Esophagus squamous epithelium (tissue), 5 donors: ENCODE results near the gene CDK10. TPM values are rescaled to one million over a fixed set of nuclear protein-coding genes. Genes with fewer than 3 reads are reported as not detected.
A peak's percentile ranks its signal among the peaks of the same experiment; 100 is the strongest.

ENCODE experiments used
- DNase-seq: peaks from one replicate; lab custom pipeline; 2025; lab: John Stamatoyannopoulos, UW
- H3K27ac ChIP-seq, 4 donors: fragments of 200-600 bp; sonication (generic); one replicate each; pipeline ENCODE4 v1.5.1; 2016 to 2019; ENCODE audit warnings: mild to moderate bottlenecking in 1 of 4
- H3K27me3 ChIP-seq, 4 donors: fragments of 200-600 bp; sonication (generic); 1 replicate in 3 of 4; 2 replicates in 1 of 4; pipeline versions ENCODE4 v1.5.1 to v1.6.0; 2017 to 2021; ENCODE audit warnings: antibody characterized with exemption in 1 of 4
- H3K36me3 ChIP-seq, 3 donors: fragments of 200-600 bp; sonication (generic); one replicate each; pipeline ENCODE4 v1.5.1; 2016 to 2019
- H3K4me1 ChIP-seq, 3 donors: fragments of 200-600 bp; sonication (generic); one replicate each; pipeline ENCODE4 v1.5.1; 2017 to 2019
- H3K4me3 ChIP-seq, 4 donors: fragments of 200-600 bp; sonication (generic); 1 replicate in 3 of 4; 2 replicates in 1 of 4; pipeline ENCODE4 v1.5.1; 2016 to 2019; ENCODE audit warnings: mild to moderate bottlenecking in 2 of 4, moderate library complexity in 1 of 4
- H3K9me3 ChIP-seq, 3 donors: fragments of 200-600 bp; sonication (generic); one replicate each; pipeline ENCODE4 v1.5.1; 2016 to 2019
- POLR2A ChIP-seq, 4 donors: fragments of 450-650 bp; IDR thresholded peaks; one replicate each; pipeline ENCODE4 v1.6.1; 2017; ENCODE audit warnings: antibody characterized with exemption in 4 of 4, mild to moderate bottlenecking in 4 of 4, moderate library complexity in 3 of 4
- WGBS, 2 donors: methylation state at CpG; one replicate each; pipeline ENCODE4 v1.1.5; 2018; 5-methylcytosine and 5-hydroxymethylcytosine counted together
- intact Hi-C: fragments of 100-400 bp; cut with DNase I; formaldehyde crosslinking; loops from one replicate; pipeline ENCODE4 v1.15.0; 2022
- total RNA-seq, 4 donors: library from RNA; depleted of rRNA; stranded (reverse); fragments of >200 nt; gene quantifications; one replicate each; pipeline ENCODE4 v1.1.0, GENCODE V29; 2016
- TF ChIP-seq, protein P1 (sequence below), 6 experiments: fragments of 450-650 bp in 4 of 6; fragments of 200-600 bp in 2 of 6; sonication (generic) in 2 of 6; IDR thresholded peaks; one replicate each; pipeline ENCODE4 v1.5.1; 2016 to 2019; ENCODE audit warnings: antibody characterized with exemption in 6 of 6, mild to moderate bottlenecking in 4 of 6, moderate library complexity in 4 of 6
- donor health status: DM: yes; HTN: yes; CAD: no.

Gene CDK10
- total RNA-seq, 4 donors from 2014 or later = 21.6 to 45.0 (median 39.3) TPM

- Histone ChIP-seq H3K27ac (peak within 1 kb of the TSS; percentile 87 to 99 (median 96)), H3K9me3 (no peaks in the 10 kb centered on the region), H3K27me3 (no peaks in the 10 kb centered on the region), H3K4me1 (peaks cover 35 to 70% (median 36%) of the 10 kb centered on the region in 3 donors), H3K36me3 (peaks cover 0 to 42% (median 12%) of the 10 kb centered on the region in 3 donors), H3K4me3 (peak within 1 kb of the TSS; percentile 58 to 96 (median 84))
- no CpG with 5 or more reads among the region's 103 CpGs for WGBS, 2 donors
- DNase-seq = no peak
- intact Hi-C loops = no loop called here
- TF ChIP-seq, protein P1, sequence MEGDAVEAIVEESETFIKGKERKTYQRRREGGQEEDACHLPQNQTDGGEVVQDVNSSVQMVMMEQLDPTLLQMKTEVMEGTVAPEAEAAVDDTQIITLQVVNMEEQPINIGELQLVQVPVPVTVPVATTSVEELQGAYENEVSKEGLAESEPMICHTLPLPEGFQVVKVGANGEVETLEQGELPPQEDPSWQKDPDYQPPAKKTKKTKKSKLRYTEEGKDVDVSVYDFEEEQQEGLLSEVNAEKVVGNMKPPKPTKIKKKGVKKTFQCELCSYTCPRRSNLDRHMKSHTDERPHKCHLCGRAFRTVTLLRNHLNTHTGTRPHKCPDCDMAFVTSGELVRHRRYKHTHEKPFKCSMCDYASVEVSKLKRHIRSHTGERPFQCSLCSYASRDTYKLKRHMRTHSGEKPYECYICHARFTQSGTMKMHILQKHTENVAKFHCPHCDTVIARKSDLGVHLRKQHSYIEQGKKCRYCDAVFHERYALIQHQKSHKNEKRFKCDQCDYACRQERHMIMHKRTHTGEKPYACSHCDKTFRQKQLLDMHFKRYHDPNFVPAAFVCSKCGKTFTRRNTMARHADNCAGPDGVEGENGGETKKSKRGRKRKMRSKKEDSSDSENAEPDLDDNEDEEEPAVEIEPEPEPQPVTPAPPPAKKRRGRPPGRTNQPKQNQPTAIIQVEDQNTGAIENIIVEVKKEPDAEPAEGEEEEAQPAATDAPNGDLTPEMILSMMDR (IDR thresholded peaks at IDR 0.05) = peak in 1 of 6 experiments; percentile 2
- peak in 2 of 4 donors; percentile 53 to 73 for TF ChIP-seq POLR2A (IDR thresholded peaks at IDR 0.05)
Measured at GRCh38 chr16:89720813-89721545, 34.5 kb downstream of the CDK10 start, which contains the start of the genes VPS9D1 and ZNF276. TSS of gene VPS9D1 (minus strand) at chr16:89720898. CDS start at chr16:89720861, 37 bp downstream. TSS of gene ZNF276 (plus strand) at chr16:89721537. CDS start at chr16:89721641, 104 bp downstream.

DNA sequence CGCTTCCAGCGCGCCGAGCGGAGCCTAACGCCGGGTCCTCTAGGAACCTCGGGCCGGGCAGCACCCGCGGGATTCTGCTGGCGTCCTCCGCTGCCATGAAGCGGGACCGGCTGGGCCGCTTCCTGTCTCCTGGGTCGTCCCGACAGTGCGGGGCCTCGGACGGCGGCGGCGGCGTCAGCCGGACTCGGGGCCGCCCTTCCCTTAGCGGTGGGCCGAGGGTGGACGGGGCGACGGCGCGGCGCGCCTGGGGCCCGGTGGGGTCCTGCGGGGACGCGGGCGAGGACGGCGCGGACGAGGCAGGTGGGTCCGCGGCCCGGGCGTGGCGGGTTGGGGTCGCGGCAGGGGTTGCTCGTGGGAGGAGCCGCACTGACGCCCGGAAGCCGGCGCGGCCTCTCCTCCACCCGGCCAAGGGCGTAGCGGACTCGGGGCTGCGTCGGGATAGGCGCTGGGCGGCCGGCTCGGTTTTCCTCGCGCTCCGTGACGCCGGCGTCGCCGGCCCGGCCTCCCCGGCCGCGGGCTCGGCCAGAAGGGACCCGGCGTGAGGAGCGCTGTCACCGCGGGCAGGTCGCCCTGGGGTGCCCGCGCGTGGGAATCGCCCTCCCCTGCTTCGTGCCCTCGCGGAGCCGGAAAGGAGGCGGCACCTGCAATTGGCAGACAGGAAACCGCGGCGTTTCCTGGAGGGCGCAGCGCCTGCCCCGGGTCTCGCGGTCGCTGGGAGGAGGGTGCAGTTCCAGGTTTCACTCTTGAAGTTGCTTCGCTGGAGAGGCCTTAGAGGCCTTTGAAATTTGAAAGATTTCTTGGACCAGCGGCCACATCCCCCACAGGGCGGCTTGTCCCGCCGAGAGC lies 35.3 kb downstream of the CDK10 start:
- Histone ChIP-seq H3K27me3 (no peaks in the 10 kb centered on the region), H3K27ac (peak overlapping the region; percentile 87 to 99 (median 96)), H3K36me3 (peaks cover 0 to 44% (median 16%) of the 10 kb centered on the region in 3 donors), H3K9me3 (no peaks in the 10 kb centered on the region), H3K4me3 (peak overlapping the region; percentile 58 to 96 (median 84)), H3K4me1 (peaks cover 35 to 77% (median 36%) of the 10 kb centered on the region in 3 donors)
- TF ChIP-seq, protein P1 (IDR thresholded peaks at IDR 0.05) = no peak
- TF ChIP-seq POLR2A (IDR thresholded peaks at IDR 0.05) = peak in 1 of 4 donors; percentile 3
- no CpG with 5 or more reads among the region's 112 CpGs for WGBS, 2 donors
- DNase-seq = no peak
- intact Hi-C loops = no loop called here

- intact Hi-C loops = no loop called here
- Histone ChIP-seq H3K27ac (peak overlapping the region; percentile 87 to 99 (median 96)), H3K36me3 (peaks cover 2 to 50% (median 25%) of the 10 kb centered on the region in 3 donors), H3K4me1 (peaks cover 35 to 81% (median 36%) of the 10 kb centered on the region in 3 donors), H3K27me3 (no peaks in the 10 kb centered on the region), H3K4me3 (peak overlapping the region; percentile 58 to 96 (median 84)), H3K9me3 (no peaks in the 10 kb centered on the region)
- 17 to 20% methylated on average over 16 to 23 of the region's 56 CpGs for WGBS, 2 donors
- peak in 2 of 4 donors; percentile 32 to 56 for TF ChIP-seq POLR2A (IDR thresholded peaks at IDR 0.05)
- TF ChIP-seq, protein P1 (IDR thresholded peaks at IDR 0.05) = no peak
- DNase-seq = peak; percentile 46
Measured at GRCh38 chr16:89722392-89723278, 36.1 kb downstream of the CDK10 start.

- TF ChIP-seq, protein P1 (IDR thresholded peaks at IDR 0.05) = no peak
- no peak for TF ChIP-seq POLR2A (IDR thresholded peaks at IDR 0.05)
- no peaks in the 10 kb centered on the region for H3K9me3 ChIP-seq
- 36 to 84% methylated on average over 4 to 6 of the region's 30 CpGs for WGBS, 2 donors
- peaks cover 6 to 57% (median 31%) of the 10 kb centered on the region in 3 donors for H3K36me3 ChIP-seq
- DNase-seq = no peak
- peak overlapping the region; percentile 87 to 99 (median 96) for H3K27ac ChIP-seq
- intact Hi-C loops = no loop called here
- no peaks in the 10 kb centered on the region for H3K27me3 ChIP-seq
- H3K4me3 ChIP-seq = peak overlapping the region; percentile 58 to 96 (median 84)
- H3K4me1 ChIP-seq = peaks cover 35 to 74% (median 36%) of the 10 kb centered on the region in 3 donors
Measured at GRCh38 chr16:89723279-89724250, 37.1 kb downstream of the CDK10 start.
